ENCODE measurements around the gene TEN1. TPM values are rescaled to one million over a fixed set of nuclear protein-coding genes. Genes with fewer than 3 reads are reported as not detected.
"Not testable (repeated sequence)": the region's sequence is repeated elsewhere in the genome, so short reads cannot be mapped to it uniquely, and the experiment has no call there.

Gene TEN1
- total and polyA plus RNA-seq, 4 donors = 20.6 to 33.5 (median 29.0) TPM

- Histone ChIP-seq H3K4me3 (no peak overlapping the region), H3K36me3 (ENCODE audit: control insufficient read depth in 4 of 4, insufficient read depth in 4 of 4, low read length in 4 of 4) (peaks cover 19 to 45% (median 30%) of the 10 kb centered on the region in 4 donors), H3K9ac (ENCODE audit: insufficient read depth in 1 of 2, low read length in 2 of 2) (no peak overlapping the region), H3K27ac (ENCODE audit: low read depth in 1 of 2, low read length in 1 of 2) (no peak overlapping the region), H3K9me3 (ENCODE audit: control insufficient read depth in 4 of 4, insufficient read depth in 3 of 4, low read length in 3 of 4) (no peaks in the 10 kb centered on the region), H3K27me3 (ENCODE audit: control insufficient read depth in 3 of 3, insufficient read depth in 3 of 3, low read length in 2 of 3) (no peaks in the 10 kb centered on the region), H3K4me1 (ENCODE audit: control insufficient read depth in 5 of 5, insufficient read depth in 5 of 5, low read length in 5 of 5) (peaks cover 0 to 9% (median 0%) of the 10 kb centered on the region in 5 donors)
- WGBS, 2 donors = 81 to 83% methylated on average over 3 of the region's 3 CpGs
- ATAC-seq (ENCODE audit: insufficient read depth, low FRiP score) (no peak), DNase-seq (no peak)
- TF ChIP-seq, protein P1, sequence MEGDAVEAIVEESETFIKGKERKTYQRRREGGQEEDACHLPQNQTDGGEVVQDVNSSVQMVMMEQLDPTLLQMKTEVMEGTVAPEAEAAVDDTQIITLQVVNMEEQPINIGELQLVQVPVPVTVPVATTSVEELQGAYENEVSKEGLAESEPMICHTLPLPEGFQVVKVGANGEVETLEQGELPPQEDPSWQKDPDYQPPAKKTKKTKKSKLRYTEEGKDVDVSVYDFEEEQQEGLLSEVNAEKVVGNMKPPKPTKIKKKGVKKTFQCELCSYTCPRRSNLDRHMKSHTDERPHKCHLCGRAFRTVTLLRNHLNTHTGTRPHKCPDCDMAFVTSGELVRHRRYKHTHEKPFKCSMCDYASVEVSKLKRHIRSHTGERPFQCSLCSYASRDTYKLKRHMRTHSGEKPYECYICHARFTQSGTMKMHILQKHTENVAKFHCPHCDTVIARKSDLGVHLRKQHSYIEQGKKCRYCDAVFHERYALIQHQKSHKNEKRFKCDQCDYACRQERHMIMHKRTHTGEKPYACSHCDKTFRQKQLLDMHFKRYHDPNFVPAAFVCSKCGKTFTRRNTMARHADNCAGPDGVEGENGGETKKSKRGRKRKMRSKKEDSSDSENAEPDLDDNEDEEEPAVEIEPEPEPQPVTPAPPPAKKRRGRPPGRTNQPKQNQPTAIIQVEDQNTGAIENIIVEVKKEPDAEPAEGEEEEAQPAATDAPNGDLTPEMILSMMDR (IDR thresholded peaks at IDR 0.05; ENCODE audit: control extremely low read depth, extremely low read depth) = no peak
Observed at GRCh38 chr17:76038050-76038449, 59.0 kb downstream of the TEN1 start.

- H3K36me3 ChIP-seq (ENCODE audit: control insufficient read depth in 4 of 4, insufficient read depth in 4 of 4, low read length in 4 of 4) = peaks cover 27 to 56% (median 40%) of the 10 kb centered on the region in 4 donors
- no peak for ATAC-seq (ENCODE audit: insufficient read depth, low FRiP score)
- H3K27ac ChIP-seq (ENCODE audit: low read depth in 1 of 2, low read length in 1 of 2) = no peak overlapping the region
- no peak overlapping the region for H3K9ac ChIP-seq (ENCODE audit: insufficient read depth in 1 of 2, low read length in 2 of 2)
- TF ChIP-seq, protein P1 (IDR thresholded peaks at IDR 0.05; ENCODE audit: control extremely low read depth, extremely low read depth) = no peak
- DNase-seq = no peak
- 86 to 88% methylated on average over 6 of the region's 6 CpGs for WGBS, 2 donors
- H3K4me1 ChIP-seq (ENCODE audit: control insufficient read depth in 5 of 5, insufficient read depth in 5 of 5, low read length in 5 of 5) = peaks cover 0 to 9% (median 0%) of the 10 kb centered on the region in 5 donors
- H3K9me3 ChIP-seq (ENCODE audit: control insufficient read depth in 4 of 4, insufficient read depth in 3 of 4, low read length in 3 of 4) = no peaks in the 10 kb centered on the region
- H3K4me3 ChIP-seq = no peak overlapping the region
- H3K27me3 ChIP-seq (ENCODE audit: control insufficient read depth in 3 of 3, insufficient read depth in 3 of 3, low read length in 2 of 3) = no peaks in the 10 kb centered on the region
Observed at GRCh38 chr17:76039121-76039520, 60.1 kb downstream of the TEN1 start.

- H3K27me3 ChIP-seq (ENCODE audit: control insufficient read depth in 3 of 3, insufficient read depth in 3 of 3, low read length in 2 of 3) = no peaks in the 10 kb centered on the region
- no peaks in the 10 kb centered on the region for H3K9me3 ChIP-seq (ENCODE audit: control insufficient read depth in 4 of 4, insufficient read depth in 3 of 4, low read length in 3 of 4)
- DNase-seq (no peak), ATAC-seq (ENCODE audit: insufficient read depth, low FRiP score) (no peak)
- H3K27ac ChIP-seq (ENCODE audit: low read depth in 1 of 2, low read length in 1 of 2) = no peak overlapping the region
- H3K36me3 ChIP-seq (ENCODE audit: control insufficient read depth in 4 of 4, insufficient read depth in 4 of 4, low read length in 4 of 4) = peaks cover 34 to 60% (median 46%) of the 10 kb centered on the region in 4 donors
- H3K4me1 ChIP-seq (ENCODE audit: control insufficient read depth in 5 of 5, insufficient read depth in 5 of 5, low read length in 5 of 5) = peaks cover 0 to 9% (median 0%) of the 10 kb centered on the region in 5 donors
- TF ChIP-seq, protein P1 (IDR thresholded peaks at IDR 0.05; ENCODE audit: control extremely low read depth, extremely low read depth) = no peak
- H3K4me3 ChIP-seq = no peak overlapping the region
- 80 to 87% methylated on average over 6 of the region's 6 CpGs for WGBS, 2 donors
- no peak overlapping the region for H3K9ac ChIP-seq (ENCODE audit: insufficient read depth in 1 of 2, low read length in 2 of 2)
Observed at GRCh38 chr17:76040376-76040775, 61.3 kb downstream of the TEN1 start.

DNA sequence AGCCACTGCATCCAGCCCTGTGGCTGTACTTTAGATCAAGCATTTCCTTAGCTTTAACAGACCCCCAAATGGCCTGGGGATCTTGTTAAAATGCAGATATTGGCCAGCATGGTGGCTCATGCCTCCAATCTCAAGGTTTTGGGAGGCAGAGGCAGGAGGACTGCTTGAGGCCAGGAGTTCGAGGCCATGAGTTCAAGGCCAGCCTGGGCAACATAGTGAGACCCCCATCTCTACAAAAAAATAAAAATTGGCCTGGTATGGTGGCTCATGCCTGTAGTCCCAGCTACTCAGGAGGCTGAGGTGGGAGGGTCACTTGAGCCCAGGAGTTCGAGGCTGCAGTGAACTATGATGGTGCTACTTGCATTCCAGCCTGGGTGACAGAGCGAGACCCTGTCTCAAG, 63.8 kb downstream of the TEN1 start:
- not testable (repeated sequence) for H3K27me3 ChIP-seq (ENCODE audit: control insufficient read depth in 3 of 3, insufficient read depth in 3 of 3, low read length in 2 of 3); DNase-seq; H3K4me1 ChIP-seq (ENCODE audit: control insufficient read depth in 5 of 5, insufficient read depth in 5 of 5, low read length in 5 of 5); H3K9ac ChIP-seq (ENCODE audit: insufficient read depth in 1 of 2, low read length in 2 of 2); H3K4me3 ChIP-seq; ATAC-seq (ENCODE audit: insufficient read depth, low FRiP score); H3K9me3 ChIP-seq (ENCODE audit: control insufficient read depth in 4 of 4, insufficient read depth in 3 of 4, low read length in 3 of 4); H3K27ac ChIP-seq (ENCODE audit: low read depth in 1 of 2, low read length in 1 of 2)
- H3K36me3 ChIP-seq (ENCODE audit: control insufficient read depth in 4 of 4, insufficient read depth in 4 of 4, low read length in 4 of 4) = peaks cover 34 to 77% (median 59%) of the 10 kb centered on the region in 4 donors
- WGBS, 2 donors = 92 to 98% methylated on average over 3 of the region's 3 CpGs

DNA sequence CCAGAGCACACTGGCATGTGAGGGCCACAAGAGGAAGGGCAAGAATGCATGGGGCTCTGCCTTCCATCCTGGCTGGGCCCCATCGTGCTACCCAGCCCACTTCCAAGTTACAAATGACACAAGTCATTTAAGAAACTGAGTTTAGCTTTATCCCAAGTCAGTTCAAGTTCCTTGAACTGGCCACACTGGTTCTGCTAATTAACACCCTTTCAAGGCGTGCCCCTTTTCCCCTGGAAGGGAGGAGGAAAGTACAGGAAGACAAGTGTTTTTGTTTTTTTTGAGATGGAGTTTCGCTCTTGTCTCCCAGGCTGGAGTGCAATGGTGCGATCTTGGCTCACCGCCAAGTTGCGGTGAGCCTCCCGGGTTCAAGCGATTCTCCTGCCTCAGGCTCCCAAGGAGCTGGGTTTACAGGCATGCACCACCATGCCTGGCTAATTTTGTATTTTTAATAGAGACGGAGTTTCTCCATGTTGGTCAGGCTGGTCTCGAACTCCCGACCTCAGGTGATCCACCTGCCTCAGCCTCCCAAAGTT, 65.5 kb downstream of the TEN1 start:
- not testable (repeated sequence) for H3K9me3 ChIP-seq (ENCODE audit: control insufficient read depth in 4 of 4, insufficient read depth in 3 of 4, low read length in 3 of 4); H3K27me3 ChIP-seq (ENCODE audit: control insufficient read depth in 3 of 3, insufficient read depth in 3 of 3, low read length in 2 of 3); H3K27ac ChIP-seq (ENCODE audit: low read depth in 1 of 2, low read length in 1 of 2); ATAC-seq (ENCODE audit: insufficient read depth, low FRiP score); H3K9ac ChIP-seq (ENCODE audit: insufficient read depth in 1 of 2, low read length in 2 of 2); DNase-seq; H3K4me1 ChIP-seq (ENCODE audit: control insufficient read depth in 5 of 5, insufficient read depth in 5 of 5, low read length in 5 of 5); H3K4me3 ChIP-seq
- peaks cover 36 to 76% (median 68%) of the 10 kb centered on the region in 4 donors for H3K36me3 ChIP-seq (ENCODE audit: control insufficient read depth in 4 of 4, insufficient read depth in 4 of 4, low read length in 4 of 4)
- WGBS, 2 donors = 72 to 80% methylated on average over 11 of the region's 11 CpGs
